ENCODE results near the gene CD19.

CD19 gene

GRCh38 chr16:28901862-28902261 lies 29.9 kb upstream of the CD19 start:
- DNase-seq (ENCODE audit: extremely low read depth, low read depth) = no peak
- TF ChIP-seq CTCF (IDR thresholded peaks at IDR 0.05; ENCODE audit: low read depth, low read length) = no peak

- DNase-seq (ENCODE audit: extremely low read depth, low read depth) = no peak
- no peak for TF ChIP-seq CTCF (IDR thresholded peaks at IDR 0.05; ENCODE audit: low read depth, low read length)
These were observed 28.9 kb upstream of the CD19 start for GRCh38 chr16:28902909-28903308.

- no peak for TF ChIP-seq CTCF (IDR thresholded peaks at IDR 0.05; ENCODE audit: low read depth, low read length)
- no peak for DNase-seq (ENCODE audit: extremely low read depth, low read depth)
These were observed 28.3 kb upstream of the CD19 start for GRCh38 chr16:28903344-28904042.

GRCh38 chr16:28904363-28904762 lies 27.4 kb upstream of the CD19 start:
- no peak for TF ChIP-seq CTCF (IDR thresholded peaks at IDR 0.05; ENCODE audit: low read depth, low read length)
- no peak for DNase-seq (ENCODE audit: extremely low read depth, low read depth)

- no peak for DNase-seq (ENCODE audit: extremely low read depth, low read depth)
- no peak for TF ChIP-seq CTCF (IDR thresholded peaks at IDR 0.05; ENCODE audit: low read depth, low read length)
These were observed 26.9 kb upstream of the CD19 start for GRCh38 chr16:28904828-28905227.

- no peak for TF ChIP-seq CTCF (IDR thresholded peaks at IDR 0.05; ENCODE audit: low read depth, low read length)
These were observed 26.5 kb upstream of the CD19 start for GRCh38 chr16:28905229-28905754.

GRCh38 chr16:28905800-28906372 lies 25.9 kb upstream of the CD19 start:
- TF ChIP-seq CTCF (IDR thresholded peaks at IDR 0.05; ENCODE audit: low read depth, low read length) = no peak

More at GRCh38 chr16:28905229-28905754, 26.5 kb upstream of the CD19 start:
- DNase-seq (ENCODE audit: extremely low read depth, low read depth) = no peak

More at GRCh38 chr16:28905800-28906372, 25.9 kb upstream of the CD19 start:
- DNase-seq (ENCODE audit: extremely low read depth, low read depth) = no peak

Measured in AG09319 (cell line).